ENCODE data around the gene ROBO1. TPM values are rescaled to one million over a fixed set of nuclear protein-coding genes. Genes with fewer than 3 reads are reported as not detected.

Gene ROBO1
- total and polyA plus RNA-seq, 4 donors = 1.0 to 30.3 (median 3.9) TPM

DNA sequence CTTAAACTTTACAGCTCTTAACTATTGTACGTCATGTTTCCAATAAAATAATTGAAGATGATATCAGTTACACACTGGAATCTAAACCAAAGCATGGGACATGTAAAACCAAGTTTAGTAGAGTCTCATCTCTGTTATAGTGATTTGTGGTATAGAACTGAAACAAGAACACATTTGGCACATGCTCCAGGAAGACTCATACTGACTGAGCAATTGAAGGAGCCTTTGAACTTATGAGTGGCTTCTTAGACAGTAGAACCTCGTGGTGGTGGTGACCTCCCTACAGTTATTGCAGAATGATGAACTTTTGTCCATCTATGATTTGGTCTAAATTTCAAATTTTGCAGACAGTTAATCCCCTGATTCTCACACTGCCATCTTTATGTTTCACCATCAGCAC is 729.7 kb downstream of the ROBO1 start:
- Histone ChIP-seq H3K4me3 (ENCODE audit: low read depth in 1 of 3, low read length in 3 of 3) (no peak overlapping the region), H3K9ac (ENCODE audit: low read depth in 1 of 2, low read length in 2 of 2) (no peak overlapping the region), H3K4me1 (ENCODE audit: control insufficient read depth in 4 of 4, insufficient read depth in 4 of 4, low read length in 3 of 4) (no peaks in the 10 kb centered on the region), H3K27ac (ENCODE audit: low read depth in 1 of 2, low read length in 2 of 2) (no peak overlapping the region), H3K36me3 (ENCODE audit: control insufficient read depth in 4 of 4, insufficient read depth in 3 of 4, low read depth in 1 of 4, low read length in 3 of 4) (no peaks in the 10 kb centered on the region), H3K9me3 (ENCODE audit: control insufficient read depth in 4 of 4, low read length in 3 of 4) (no peaks in the 10 kb centered on the region), H3K27me3 (ENCODE audit: control insufficient read depth in 4 of 4, insufficient read depth in 4 of 4, low read length in 3 of 4) (peaks cover 0 to 3% (median 0%) of the 10 kb centered on the region in 4 donors)
- no peak for DNase-seq (ENCODE audit: low spot score)
- 61% methylated on average over 2 of the region's 2 CpGs for WGBS
- no peak for TF ChIP-seq RXRA (IDR thresholded peaks at IDR 0.05)
- TF ChIP-seq, protein P1, sequence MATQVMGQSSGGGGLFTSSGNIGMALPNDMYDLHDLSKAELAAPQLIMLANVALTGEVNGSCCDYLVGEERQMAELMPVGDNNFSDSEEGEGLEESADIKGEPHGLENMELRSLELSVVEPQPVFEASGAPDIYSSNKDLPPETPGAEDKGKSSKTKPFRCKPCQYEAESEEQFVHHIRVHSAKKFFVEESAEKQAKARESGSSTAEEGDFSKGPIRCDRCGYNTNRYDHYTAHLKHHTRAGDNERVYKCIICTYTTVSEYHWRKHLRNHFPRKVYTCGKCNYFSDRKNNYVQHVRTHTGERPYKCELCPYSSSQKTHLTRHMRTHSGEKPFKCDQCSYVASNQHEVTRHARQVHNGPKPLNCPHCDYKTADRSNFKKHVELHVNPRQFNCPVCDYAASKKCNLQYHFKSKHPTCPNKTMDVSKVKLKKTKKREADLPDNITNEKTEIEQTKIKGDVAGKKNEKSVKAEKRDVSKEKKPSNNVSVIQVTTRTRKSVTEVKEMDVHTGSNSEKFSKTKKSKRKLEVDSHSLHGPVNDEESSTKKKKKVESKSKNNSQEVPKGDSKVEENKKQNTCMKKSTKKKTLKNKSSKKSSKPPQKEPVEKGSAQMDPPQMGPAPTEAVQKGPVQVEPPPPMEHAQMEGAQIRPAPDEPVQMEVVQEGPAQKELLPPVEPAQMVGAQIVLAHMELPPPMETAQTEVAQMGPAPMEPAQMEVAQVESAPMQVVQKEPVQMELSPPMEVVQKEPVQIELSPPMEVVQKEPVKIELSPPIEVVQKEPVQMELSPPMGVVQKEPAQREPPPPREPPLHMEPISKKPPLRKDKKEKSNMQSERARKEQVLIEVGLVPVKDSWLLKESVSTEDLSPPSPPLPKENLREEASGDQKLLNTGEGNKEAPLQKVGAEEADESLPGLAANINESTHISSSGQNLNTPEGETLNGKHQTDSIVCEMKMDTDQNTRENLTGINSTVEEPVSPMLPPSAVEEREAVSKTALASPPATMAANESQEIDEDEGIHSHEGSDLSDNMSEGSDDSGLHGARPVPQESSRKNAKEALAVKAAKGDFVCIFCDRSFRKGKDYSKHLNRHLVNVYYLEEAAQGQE (IDR thresholded peaks at IDR 0.05) = no peak
- TF ChIP-seq EGR1 (IDR thresholded peaks at IDR 0.05; ENCODE audit: low read depth in 2 of 2) = no peak
- TF ChIP-seq, protein P2, sequence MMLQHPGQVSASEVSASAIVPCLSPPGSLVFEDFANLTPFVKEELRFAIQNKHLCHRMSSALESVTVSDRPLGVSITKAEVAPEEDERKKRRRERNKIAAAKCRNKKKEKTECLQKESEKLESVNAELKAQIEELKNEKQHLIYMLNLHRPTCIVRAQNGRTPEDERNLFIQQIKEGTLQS (IDR thresholded peaks at IDR 0.05) = no peak
- TF ChIP-seq RAD21 (IDR thresholded peaks at IDR 0.05) = no peak
- TF ChIP-seq, protein P3, sequence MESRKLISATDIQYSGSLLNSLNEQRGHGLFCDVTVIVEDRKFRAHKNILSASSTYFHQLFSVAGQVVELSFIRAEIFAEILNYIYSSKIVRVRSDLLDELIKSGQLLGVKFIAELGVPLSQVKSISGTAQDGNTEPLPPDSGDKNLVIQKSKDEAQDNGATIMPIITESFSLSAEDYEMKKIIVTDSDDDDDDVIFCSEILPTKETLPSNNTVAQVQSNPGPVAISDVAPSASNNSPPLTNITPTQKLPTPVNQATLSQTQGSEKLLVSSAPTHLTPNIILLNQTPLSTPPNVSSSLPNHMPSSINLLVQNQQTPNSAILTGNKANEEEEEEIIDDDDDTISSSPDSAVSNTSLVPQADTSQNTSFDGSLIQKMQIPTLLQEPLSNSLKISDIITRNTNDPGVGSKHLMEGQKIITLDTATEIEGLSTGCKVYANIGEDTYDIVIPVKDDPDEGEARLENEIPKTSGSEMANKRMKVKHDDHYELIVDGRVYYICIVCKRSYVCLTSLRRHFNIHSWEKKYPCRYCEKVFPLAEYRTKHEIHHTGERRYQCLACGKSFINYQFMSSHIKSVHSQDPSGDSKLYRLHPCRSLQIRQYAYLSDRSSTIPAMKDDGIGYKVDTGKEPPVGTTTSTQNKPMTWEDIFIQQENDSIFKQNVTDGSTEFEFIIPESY (IDR thresholded peaks at IDR 0.05) = no peak
- TF ChIP-seq NR2F2 (IDR thresholded peaks at IDR 0.05) = no peak
- no peak for TF ChIP-seq TAF1 (conservative IDR thresholded peaks at IDR 0.05)
- no peak for TF ChIP-seq HNF4G (IDR thresholded peaks at IDR 0.05)
- TF ChIP-seq, protein P4, sequence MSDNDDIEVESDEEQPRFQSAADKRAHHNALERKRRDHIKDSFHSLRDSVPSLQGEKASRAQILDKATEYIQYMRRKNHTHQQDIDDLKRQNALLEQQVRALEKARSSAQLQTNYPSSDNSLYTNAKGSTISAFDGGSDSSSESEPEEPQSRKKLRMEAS (IDR thresholded peaks at IDR 0.05) = no peak
- TF ChIP-seq JUND (IDR thresholded peaks at IDR 0.05) = no peak
- no peak for TF ChIP-seq FOXA1 (IDR thresholded peaks at IDR 0.05)
- no peak for TF ChIP-seq YY1 (IDR thresholded peaks at IDR 0.05)
- no peak for TF ChIP-seq SP1 (IDR thresholded peaks at IDR 0.05)
- TF ChIP-seq, protein P5, sequence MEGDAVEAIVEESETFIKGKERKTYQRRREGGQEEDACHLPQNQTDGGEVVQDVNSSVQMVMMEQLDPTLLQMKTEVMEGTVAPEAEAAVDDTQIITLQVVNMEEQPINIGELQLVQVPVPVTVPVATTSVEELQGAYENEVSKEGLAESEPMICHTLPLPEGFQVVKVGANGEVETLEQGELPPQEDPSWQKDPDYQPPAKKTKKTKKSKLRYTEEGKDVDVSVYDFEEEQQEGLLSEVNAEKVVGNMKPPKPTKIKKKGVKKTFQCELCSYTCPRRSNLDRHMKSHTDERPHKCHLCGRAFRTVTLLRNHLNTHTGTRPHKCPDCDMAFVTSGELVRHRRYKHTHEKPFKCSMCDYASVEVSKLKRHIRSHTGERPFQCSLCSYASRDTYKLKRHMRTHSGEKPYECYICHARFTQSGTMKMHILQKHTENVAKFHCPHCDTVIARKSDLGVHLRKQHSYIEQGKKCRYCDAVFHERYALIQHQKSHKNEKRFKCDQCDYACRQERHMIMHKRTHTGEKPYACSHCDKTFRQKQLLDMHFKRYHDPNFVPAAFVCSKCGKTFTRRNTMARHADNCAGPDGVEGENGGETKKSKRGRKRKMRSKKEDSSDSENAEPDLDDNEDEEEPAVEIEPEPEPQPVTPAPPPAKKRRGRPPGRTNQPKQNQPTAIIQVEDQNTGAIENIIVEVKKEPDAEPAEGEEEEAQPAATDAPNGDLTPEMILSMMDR (IDR thresholded peaks at IDR 0.05; ENCODE audit: low read depth, low read length, missing input control) = no peak
- no peak for TF ChIP-seq FOXA2 (IDR thresholded peaks at IDR 0.05)
- no peak for TF ChIP-seq GABPA (IDR thresholded peaks at IDR 0.05 in 1 of 2, conservative IDR thresholded peaks at IDR 0.05 in 1 of 2)
- no peak for TF ChIP-seq HNF4A (conservative IDR thresholded peaks at IDR 0.05)
